ENCODE measurements around the gene ME1. TPM values are rescaled to one million over a fixed set of nuclear protein-coding genes. Genes with fewer than 3 reads are reported as not detected.

ME1 gene
- total RNA-seq, 1 donor from 2014 or later, result 4.2 TPM

DNA sequence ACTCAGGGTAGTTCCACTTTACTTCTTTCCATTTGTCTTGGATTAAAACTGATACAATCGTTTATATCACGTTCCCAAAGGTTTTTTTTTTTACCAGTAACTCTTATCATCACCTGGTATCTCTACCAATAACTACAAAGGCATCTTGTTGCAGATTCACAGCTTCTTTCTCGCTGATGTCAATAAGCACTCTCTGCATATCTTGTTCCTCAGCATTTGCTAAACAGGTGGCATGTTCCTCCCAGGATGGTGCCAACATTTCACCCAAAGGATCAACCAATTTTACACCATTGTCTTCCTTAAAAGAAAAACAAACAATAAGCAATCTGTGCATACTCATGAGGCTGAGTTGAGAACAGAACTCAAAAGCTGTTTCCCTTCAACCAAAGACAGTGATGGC is 242.3 kb downstream of the ME1 start:
- H3K4me3 Mint-ChIP-seq, result no peak overlapping the region
- no peaks in the 10 kb centered on the region for H3K9me3 Mint-ChIP-seq
- TF ChIP-seq, protein P1, sequence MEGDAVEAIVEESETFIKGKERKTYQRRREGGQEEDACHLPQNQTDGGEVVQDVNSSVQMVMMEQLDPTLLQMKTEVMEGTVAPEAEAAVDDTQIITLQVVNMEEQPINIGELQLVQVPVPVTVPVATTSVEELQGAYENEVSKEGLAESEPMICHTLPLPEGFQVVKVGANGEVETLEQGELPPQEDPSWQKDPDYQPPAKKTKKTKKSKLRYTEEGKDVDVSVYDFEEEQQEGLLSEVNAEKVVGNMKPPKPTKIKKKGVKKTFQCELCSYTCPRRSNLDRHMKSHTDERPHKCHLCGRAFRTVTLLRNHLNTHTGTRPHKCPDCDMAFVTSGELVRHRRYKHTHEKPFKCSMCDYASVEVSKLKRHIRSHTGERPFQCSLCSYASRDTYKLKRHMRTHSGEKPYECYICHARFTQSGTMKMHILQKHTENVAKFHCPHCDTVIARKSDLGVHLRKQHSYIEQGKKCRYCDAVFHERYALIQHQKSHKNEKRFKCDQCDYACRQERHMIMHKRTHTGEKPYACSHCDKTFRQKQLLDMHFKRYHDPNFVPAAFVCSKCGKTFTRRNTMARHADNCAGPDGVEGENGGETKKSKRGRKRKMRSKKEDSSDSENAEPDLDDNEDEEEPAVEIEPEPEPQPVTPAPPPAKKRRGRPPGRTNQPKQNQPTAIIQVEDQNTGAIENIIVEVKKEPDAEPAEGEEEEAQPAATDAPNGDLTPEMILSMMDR (conservative IDR thresholded peaks at IDR 0.05), result no peak
- H3K36me3 Mint-ChIP-seq, result peaks cover 32% of the 10 kb centered on the region
- no peak overlapping the region for H3K27ac Mint-ChIP-seq
- H3K4me1 Mint-ChIP-seq (ENCODE audit: unreplicated experiment), result peaks cover 13% of the 10 kb centered on the region
- DNase-seq (ENCODE audit: extremely low spot score, unreplicated experiment), result no peak
- no peaks in the 10 kb centered on the region for H3K27me3 Mint-ChIP-seq

- Mint-ChIP-seq H3K4me3 (no peak overlapping the region), H3K36me3 (peaks cover 42% of the 10 kb centered on the region), H3K4me1 (ENCODE audit: unreplicated experiment) (no peaks in the 10 kb centered on the region), H3K27ac (no peak overlapping the region), H3K9me3 (no peaks in the 10 kb centered on the region), H3K27me3 (no peaks in the 10 kb centered on the region)
- TF ChIP-seq, protein P1 (conservative IDR thresholded peaks at IDR 0.05), result no peak
- no peak for DNase-seq (ENCODE audit: extremely low spot score, unreplicated experiment)
Measured at GRCh38 chr6:83185096-83185495, 245.8 kb downstream of the ME1 start.

- H3K4me3 Mint-ChIP-seq, result no peak overlapping the region
- TF ChIP-seq, protein P1 (conservative IDR thresholded peaks at IDR 0.05), result no peak
- peaks cover 38% of the 10 kb centered on the region for H3K36me3 Mint-ChIP-seq
- no peak overlapping the region for H3K27ac Mint-ChIP-seq
- H3K4me1 Mint-ChIP-seq (ENCODE audit: unreplicated experiment), result no peaks in the 10 kb centered on the region
- DNase-seq (ENCODE audit: extremely low spot score, unreplicated experiment), result no peak
- no peaks in the 10 kb centered on the region for H3K27me3 Mint-ChIP-seq
- no peaks in the 10 kb centered on the region for H3K9me3 Mint-ChIP-seq
Measured at GRCh38 chr6:83183082-83183828, 247.6 kb downstream of the ME1 start.

DNA sequence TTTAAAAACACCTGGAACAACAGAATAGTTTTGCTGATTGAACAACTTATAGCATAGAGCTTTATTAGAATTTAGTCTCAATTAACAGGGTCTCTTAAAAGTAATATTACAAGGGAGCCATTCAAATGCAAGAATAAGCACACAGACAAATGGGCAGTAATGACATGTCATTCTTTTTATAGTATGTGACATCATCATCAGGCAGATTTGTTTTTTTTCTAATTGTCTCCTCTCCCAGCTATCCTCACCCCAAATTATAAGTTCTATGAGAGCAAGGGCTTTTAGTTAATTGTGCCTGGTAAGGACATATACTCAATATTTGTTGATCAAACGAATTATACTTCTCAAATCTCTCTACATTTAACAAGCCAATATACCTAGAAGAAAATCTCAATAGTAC is 248.7 kb downstream of the ME1 start:
- DNase-seq (ENCODE audit: extremely low spot score, unreplicated experiment), result no peak
- H3K27ac Mint-ChIP-seq, result no peak overlapping the region
- peaks cover 44% of the 10 kb centered on the region for H3K36me3 Mint-ChIP-seq
- H3K4me3 Mint-ChIP-seq, result no peak overlapping the region
- H3K9me3 Mint-ChIP-seq, result no peaks in the 10 kb centered on the region
- TF ChIP-seq, protein P1 (conservative IDR thresholded peaks at IDR 0.05), result no peak
- H3K27me3 Mint-ChIP-seq, result no peaks in the 10 kb centered on the region
- no peaks in the 10 kb centered on the region for H3K4me1 Mint-ChIP-seq (ENCODE audit: unreplicated experiment)

DNA sequence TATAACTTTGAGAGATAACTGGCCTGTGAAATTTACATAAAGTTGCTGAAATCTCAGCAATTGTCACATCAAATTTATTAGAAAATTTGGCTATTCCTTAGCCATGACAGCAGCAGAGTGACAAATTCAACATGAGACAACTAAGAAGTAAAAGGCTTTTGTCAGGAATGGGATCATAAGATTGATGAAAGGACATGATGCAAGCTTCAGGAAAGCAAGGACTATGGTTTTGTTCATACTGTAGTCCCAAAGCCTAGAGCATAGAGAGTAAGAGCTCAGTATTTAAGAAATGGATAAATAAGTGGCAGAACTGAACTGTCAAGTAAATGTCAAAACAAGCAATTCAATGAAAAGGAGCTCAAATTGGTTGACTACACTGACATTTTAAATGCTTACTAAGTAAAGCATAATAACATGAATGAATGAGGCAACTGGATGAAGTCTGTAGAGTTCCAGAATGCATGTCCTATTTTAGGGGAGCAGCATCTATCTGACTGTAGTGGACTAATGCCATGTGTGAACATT is 250.4 kb downstream of the ME1 start:
- TF ChIP-seq, protein P1 (conservative IDR thresholded peaks at IDR 0.05), result no peak

More for the DNA sequence above, 250.4 kb downstream of the ME1 start:
- Mint-ChIP-seq H3K4me1 (ENCODE audit: unreplicated experiment) (no peaks in the 10 kb centered on the region), H3K27me3 (no peaks in the 10 kb centered on the region), H3K27ac (no peak overlapping the region), H3K4me3 (no peak overlapping the region), H3K9me3 (no peaks in the 10 kb centered on the region), H3K36me3 (peaks cover 40% of the 10 kb centered on the region)
- no peak for DNase-seq (ENCODE audit: extremely low spot score, unreplicated experiment)
